ENCODE measurements around the gene PFKL. TPM values are rescaled to one million over a fixed set of nuclear protein-coding genes. Genes with fewer than 3 reads are reported as not detected.

PFKL gene
- total RNA-seq, 4 donors from 2014 or later, result 11.9 to 20.6 (median 16.8) TPM

DNA sequence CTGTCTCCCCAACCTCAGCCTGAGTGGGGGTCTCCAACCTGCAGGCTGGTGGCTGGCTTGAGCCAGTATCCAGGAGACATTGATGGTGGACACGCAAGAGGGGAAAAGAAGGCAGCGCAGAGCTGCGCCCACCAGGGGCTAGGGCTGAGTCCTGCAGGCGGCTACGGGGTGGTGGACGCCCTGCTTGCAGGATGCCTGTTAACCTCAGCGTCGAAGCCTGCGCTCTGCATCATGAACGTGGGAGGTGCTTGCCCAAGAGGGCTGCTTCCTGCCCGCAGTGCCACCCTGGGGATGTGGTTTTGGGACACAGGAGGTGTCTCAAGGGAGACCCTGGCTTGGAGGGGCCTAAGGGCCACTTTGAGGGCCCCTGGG lies 27.7 kb downstream of the PFKL start:
- no peak for TF ChIP-seq POLR2A (IDR thresholded peaks at IDR 0.05)
- TF ChIP-seq, protein P1, sequence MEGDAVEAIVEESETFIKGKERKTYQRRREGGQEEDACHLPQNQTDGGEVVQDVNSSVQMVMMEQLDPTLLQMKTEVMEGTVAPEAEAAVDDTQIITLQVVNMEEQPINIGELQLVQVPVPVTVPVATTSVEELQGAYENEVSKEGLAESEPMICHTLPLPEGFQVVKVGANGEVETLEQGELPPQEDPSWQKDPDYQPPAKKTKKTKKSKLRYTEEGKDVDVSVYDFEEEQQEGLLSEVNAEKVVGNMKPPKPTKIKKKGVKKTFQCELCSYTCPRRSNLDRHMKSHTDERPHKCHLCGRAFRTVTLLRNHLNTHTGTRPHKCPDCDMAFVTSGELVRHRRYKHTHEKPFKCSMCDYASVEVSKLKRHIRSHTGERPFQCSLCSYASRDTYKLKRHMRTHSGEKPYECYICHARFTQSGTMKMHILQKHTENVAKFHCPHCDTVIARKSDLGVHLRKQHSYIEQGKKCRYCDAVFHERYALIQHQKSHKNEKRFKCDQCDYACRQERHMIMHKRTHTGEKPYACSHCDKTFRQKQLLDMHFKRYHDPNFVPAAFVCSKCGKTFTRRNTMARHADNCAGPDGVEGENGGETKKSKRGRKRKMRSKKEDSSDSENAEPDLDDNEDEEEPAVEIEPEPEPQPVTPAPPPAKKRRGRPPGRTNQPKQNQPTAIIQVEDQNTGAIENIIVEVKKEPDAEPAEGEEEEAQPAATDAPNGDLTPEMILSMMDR (IDR thresholded peaks at IDR 0.05 in 4 of 5, conservative IDR thresholded peaks at IDR 0.05 in 1 of 5), result no peak
- H3K27ac ChIP-seq, result no peak overlapping the region
- in situ Hi-C loops (cut with MboI; ENCODE audit: low sequenced_read_pairs in 4 of 4), result loop anchor here in 1 of 4 donors (25.0 kb wide), 1 partner anchor 460 kb away; no protein-coding TSS in a partner anchor
- intact Hi-C loops (cut with DNase I; ENCODE audit: low total_unique reads), result no loop called here
- ATAC-seq (no peak), DNase-seq (no peak)
- H3K9me3 ChIP-seq, result no peaks in the 10 kb centered on the region
- H3K4me1 ChIP-seq, result no peaks in the 10 kb centered on the region
- no peak overlapping the region for H3K4me3 ChIP-seq
- H3K27me3 ChIP-seq, result no peaks in the 10 kb centered on the region
- no peaks in the 10 kb centered on the region for H3K36me3 ChIP-seq

DNA sequence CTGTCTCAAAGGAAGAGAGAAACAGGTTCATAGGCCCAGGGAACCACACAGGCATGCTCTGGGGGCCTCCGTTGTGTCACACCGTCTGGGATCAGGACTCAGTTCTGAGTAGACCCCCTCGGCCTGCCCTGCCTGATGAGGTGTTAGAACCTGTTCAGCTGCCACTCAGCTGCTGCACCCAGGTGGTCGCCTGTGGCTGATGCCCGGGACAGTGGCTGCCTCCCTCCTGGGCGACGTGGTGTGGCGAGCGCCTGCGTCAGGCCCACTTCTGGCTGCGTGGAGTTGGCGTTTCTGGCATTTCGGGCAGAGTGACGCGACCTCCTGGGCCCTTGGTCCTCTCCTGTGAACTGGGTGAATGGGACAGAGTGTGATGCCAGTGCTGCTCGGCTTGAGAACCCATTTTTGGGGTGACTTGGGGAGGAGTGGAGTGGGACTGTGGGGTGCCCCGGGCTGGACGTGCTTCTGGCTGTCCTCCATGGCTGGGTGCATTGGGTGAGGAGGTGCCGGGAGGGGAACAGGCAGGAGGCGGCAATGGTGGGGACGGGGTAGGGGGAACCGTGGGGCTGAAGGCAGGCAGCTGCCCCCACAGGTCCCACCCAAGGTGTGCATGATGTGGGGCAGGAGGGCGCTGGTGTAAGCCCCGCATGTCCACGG lies 28.5 kb downstream of the PFKL start:
- ATAC-seq, result no peak
- in situ Hi-C loops (cut with MboI; ENCODE audit: low sequenced_read_pairs in 4 of 4), result loop anchor here in 1 of 4 donors (25.0 kb wide), 1 partner anchor 459 kb away; no protein-coding TSS in a partner anchor
- DNase-seq, result no peak
- Histone ChIP-seq H3K27me3 (no peaks in the 10 kb centered on the region), H3K4me1 (no peaks in the 10 kb centered on the region), H3K4me3 (no peak overlapping the region), H3K9me3 (no peaks in the 10 kb centered on the region), H3K36me3 (no peaks in the 10 kb centered on the region), H3K27ac (no peak overlapping the region)
- intact Hi-C loops (cut with DNase I; ENCODE audit: low total_unique reads), result no loop called here
- TF ChIP-seq, protein P1 (IDR thresholded peaks at IDR 0.05 in 4 of 5, conservative IDR thresholded peaks at IDR 0.05 in 1 of 5), result no peak
- no peak for TF ChIP-seq POLR2A (IDR thresholded peaks at IDR 0.05)

DNA sequence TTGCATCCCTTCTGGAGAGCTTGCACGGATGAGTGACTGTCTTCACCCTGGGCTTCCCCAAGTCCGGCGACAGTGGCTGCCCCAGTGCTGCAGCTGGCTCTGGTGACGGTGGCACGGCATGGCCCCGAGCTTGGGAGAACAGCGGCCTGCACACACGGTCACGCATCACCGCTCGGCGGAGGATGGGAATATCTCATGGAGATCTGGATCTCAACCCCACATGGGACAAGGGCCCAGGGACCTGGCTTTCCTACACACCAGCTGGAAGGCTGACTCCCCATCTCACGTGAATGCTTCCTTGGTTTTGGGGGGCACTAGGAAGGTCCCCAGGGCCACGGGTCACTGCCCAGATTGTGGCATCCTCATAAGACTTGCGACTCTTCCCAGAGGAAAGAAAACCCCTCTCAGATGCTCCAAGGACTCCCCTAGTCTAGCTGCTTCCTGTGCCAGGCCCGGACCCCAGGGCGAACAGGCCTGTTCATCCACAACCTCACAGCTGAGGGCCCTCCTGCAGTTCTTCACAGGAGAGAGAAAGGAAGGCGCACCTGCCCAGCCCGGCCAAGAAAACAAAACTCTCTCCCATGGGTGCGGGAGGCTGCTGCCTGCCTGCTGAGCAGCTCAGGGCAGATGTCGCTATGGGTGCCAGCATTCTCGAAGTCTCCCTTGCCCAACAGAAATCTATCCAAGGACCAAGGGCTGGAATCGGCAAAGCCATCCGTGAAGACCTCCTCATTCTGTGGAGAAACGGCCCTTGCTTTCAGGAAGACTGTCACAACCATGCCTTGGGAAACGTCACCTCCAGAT lies 29.4 kb downstream of the PFKL start:
- ATAC-seq, result no peak
- no peaks in the 10 kb centered on the region for H3K36me3 ChIP-seq
- in situ Hi-C loops (cut with MboI; ENCODE audit: low sequenced_read_pairs in 4 of 4), result loop anchor here in 1 of 4 donors (25.0 kb wide), 1 partner anchor 458 kb away; no protein-coding TSS in a partner anchor

DNA sequence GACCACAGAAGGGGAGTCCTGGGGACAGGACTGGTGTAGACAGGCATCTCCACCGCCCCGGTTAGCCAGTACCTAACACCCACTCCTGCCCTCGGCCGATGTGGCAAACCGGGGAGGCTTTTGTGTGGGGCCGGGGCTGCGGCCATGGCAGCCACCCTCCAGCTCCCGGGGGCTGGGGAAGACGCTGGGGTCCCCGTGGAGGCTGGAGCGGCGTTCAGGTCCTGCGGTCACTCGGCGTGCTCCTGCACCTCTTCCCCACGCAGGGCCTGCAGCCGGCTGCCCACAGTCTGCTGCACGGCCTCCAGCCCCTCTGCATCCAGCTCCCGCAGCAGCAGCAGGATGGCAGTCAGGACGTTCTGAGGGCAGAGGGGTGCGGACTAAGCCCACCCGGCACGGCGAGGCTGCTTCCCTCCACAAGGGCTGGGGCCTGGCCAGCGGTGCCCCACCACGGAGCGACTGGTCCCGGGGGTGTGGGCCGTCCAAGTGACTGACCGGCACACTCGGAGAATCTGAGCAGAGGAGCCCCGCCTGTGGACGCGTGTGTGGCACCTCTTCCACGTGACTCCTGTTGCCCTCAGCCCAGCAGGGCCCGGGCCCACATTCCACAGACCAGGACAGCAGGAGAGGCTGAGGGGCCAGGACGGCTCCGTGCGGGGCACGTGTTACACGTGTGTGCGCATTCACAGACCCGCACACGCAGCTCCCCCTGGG lies 30.3 kb downstream of the PFKL start:
- no peak for ATAC-seq

More for the DNA sequence above, 29.4 kb downstream of the PFKL start:
- TF ChIP-seq POLR2A (IDR thresholded peaks at IDR 0.05), result no peak
- TF ChIP-seq, protein P1 (IDR thresholded peaks at IDR 0.05 in 4 of 5, conservative IDR thresholded peaks at IDR 0.05 in 1 of 5), result no peak
- no peak for DNase-seq
- intact Hi-C loops (cut with DNase I; ENCODE audit: low total_unique reads), result no loop called here
- no peaks in the 10 kb centered on the region for H3K4me1 ChIP-seq
- H3K9me3 ChIP-seq, result no peaks in the 10 kb centered on the region
- no peaks in the 10 kb centered on the region for H3K27me3 ChIP-seq
- no peak overlapping the region for H3K27ac ChIP-seq
- no peak overlapping the region for H3K4me3 ChIP-seq

More for the DNA sequence above, 30.3 kb downstream of the PFKL start:
- Histone ChIP-seq H3K27me3 (no peaks in the 10 kb centered on the region), H3K4me3 (no peak overlapping the region), H3K36me3 (no peaks in the 10 kb centered on the region), H3K9me3 (no peaks in the 10 kb centered on the region), H3K4me1 (no peaks in the 10 kb centered on the region), H3K27ac (no peak overlapping the region)
- intact Hi-C loops (cut with DNase I; ENCODE audit: low total_unique reads) (loop anchor here (10.0 kb wide), 2 partner anchors 805 to 1995 kb away; partner anchors contain the start of genes C21orf58 and PCNT), in situ Hi-C loops (cut with MboI; ENCODE audit: low sequenced_read_pairs in 4 of 4) (loop anchor here in 1 of 4 donors (25.0 kb wide), 1 partner anchor 457 kb away; no protein-coding TSS in a partner anchor)
- DNase-seq, result no peak
- TF ChIP-seq POLR2A (IDR thresholded peaks at IDR 0.05), result no peak
- TF ChIP-seq, protein P1 (IDR thresholded peaks at IDR 0.05 in 4 of 5, conservative IDR thresholded peaks at IDR 0.05 in 1 of 5), result no peak

Data from gastrocnemius medialis (tissue), 4 donors.